ENCODE data around the gene NPM3.

GRCh38 chr10:101745074-101745696 is 38.1 kb downstream of the NPM3 start:
- TF ChIP-seq, protein P1, sequence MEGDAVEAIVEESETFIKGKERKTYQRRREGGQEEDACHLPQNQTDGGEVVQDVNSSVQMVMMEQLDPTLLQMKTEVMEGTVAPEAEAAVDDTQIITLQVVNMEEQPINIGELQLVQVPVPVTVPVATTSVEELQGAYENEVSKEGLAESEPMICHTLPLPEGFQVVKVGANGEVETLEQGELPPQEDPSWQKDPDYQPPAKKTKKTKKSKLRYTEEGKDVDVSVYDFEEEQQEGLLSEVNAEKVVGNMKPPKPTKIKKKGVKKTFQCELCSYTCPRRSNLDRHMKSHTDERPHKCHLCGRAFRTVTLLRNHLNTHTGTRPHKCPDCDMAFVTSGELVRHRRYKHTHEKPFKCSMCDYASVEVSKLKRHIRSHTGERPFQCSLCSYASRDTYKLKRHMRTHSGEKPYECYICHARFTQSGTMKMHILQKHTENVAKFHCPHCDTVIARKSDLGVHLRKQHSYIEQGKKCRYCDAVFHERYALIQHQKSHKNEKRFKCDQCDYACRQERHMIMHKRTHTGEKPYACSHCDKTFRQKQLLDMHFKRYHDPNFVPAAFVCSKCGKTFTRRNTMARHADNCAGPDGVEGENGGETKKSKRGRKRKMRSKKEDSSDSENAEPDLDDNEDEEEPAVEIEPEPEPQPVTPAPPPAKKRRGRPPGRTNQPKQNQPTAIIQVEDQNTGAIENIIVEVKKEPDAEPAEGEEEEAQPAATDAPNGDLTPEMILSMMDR (conservative IDR thresholded peaks at IDR 0.05): no peak
- no peak for TF ChIP-seq ZFX (IDR thresholded peaks at IDR 0.05)
